ENCODE data around the gene MACROD2.

MACROD2 gene

DNA sequence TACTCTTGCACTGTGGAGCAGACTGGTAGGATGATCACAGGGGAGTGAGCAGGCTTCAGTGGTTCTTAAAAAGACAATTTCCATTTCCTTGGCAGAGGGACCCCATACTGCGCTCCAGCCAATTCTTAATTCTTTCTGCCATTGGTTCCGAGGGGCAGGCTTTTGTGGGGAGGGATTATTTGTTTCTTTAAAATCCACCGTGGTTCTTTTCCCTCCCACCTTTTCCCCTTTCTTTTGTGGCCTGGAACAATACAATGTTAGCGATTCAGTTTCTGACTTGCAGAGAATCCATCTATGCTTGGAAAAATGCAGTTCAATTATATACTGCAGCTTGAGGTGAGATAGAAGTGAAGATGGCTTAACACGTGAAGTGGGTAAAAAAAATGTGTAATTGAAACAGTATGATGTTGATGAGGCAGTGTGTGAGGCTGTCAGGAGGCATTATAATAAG lies 721.1 kb downstream of the MACROD2 start:
- no peak for TF ChIP-seq CTCF (conservative IDR thresholded peaks at IDR 0.05; ENCODE audit: control insufficient read depth, insufficient read depth, low read depth, low read length)
- H3K4me3 ChIP-seq (ENCODE audit: control insufficient read depth, low read depth, low read length): no peak overlapping the region
- no peak for DNase-seq (ENCODE audit: low read depth)

DNA sequence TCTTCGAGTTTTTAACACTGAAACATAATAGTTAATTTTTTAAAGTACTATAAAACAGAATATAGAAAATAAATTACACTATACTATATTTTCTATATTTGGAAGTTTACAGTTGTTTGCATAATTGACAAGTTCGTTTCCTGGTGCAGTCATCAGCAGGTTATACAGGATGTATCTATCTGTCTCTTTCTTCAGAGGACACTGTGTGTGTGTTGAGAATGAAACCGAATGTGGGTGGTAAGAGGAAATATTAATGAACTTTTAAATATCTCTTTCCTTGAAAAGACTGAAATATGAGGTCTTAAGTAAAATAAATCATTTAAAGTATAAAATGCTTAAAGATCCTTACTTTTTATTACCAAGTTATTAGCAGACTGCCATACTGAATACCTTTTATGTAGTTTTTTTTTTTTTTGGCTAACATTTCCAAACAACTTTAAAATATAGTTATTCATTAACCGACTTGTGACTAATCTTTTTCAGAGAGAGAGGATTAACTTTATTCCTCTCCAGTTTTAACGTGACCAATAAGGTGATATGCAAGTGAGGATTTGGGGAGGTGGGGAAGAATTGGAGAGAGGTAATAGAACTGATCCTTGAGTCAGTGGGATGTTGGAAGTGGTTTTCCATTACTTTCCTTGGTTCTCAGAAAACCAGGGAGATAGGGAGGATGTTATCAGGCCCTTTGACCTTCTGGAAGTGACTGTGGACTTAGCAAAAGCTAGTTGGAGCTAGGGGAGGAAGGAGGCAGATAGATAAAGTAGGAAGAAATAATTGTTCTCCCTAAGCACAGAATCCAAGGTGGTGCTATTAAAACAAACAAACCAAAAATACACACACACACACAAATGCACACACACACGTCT lies 722.1 kb downstream of the MACROD2 start:
- TF ChIP-seq CTCF (conservative IDR thresholded peaks at IDR 0.05; ENCODE audit: control insufficient read depth, insufficient read depth, low read depth, low read length): no peak
- DNase-seq (ENCODE audit: low read depth): no peak
- H3K4me3 ChIP-seq (ENCODE audit: control insufficient read depth, low read depth, low read length): no peak overlapping the region

DNA sequence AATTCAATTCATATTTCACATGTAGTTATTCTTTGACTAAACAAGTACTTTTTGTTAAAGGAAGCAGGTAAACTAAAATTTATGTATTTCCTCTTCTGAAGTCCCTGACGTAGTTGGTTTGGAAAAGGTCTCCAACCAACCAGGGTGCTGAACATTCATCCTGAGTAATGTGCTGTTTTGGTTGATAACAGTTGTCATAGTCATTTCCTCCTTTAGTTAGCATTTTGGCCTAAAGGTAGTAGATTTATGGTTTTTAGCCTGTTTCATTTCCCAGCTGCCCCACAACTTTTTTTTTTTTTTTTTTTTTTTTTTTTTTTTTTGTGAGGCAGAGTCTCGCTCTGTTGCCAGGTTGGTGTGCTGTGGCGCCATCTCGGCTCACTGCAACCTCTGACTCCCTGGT lies 724.9 kb downstream of the MACROD2 start:
- no peak overlapping the region for H3K4me3 ChIP-seq (ENCODE audit: control insufficient read depth, low read depth, low read length)
- no peak for DNase-seq (ENCODE audit: low read depth)
- TF ChIP-seq CTCF (conservative IDR thresholded peaks at IDR 0.05; ENCODE audit: control insufficient read depth, insufficient read depth, low read depth, low read length): no peak

GRCh38 chr20:14721926-14722452 lies 726.7 kb downstream of the MACROD2 start:
- no peak overlapping the region for H3K4me3 ChIP-seq (ENCODE audit: control insufficient read depth, low read depth, low read length)
- no peak for TF ChIP-seq CTCF (conservative IDR thresholded peaks at IDR 0.05; ENCODE audit: control insufficient read depth, insufficient read depth, low read depth, low read length)
- no peak for DNase-seq (ENCODE audit: low read depth)

GRCh38 chr20:14723614-14724013 lies 728.3 kb downstream of the MACROD2 start:
- DNase-seq (ENCODE audit: low read depth): no peak
- H3K4me3 ChIP-seq (ENCODE audit: control insufficient read depth, low read depth, low read length): no peak overlapping the region
- no peak for TF ChIP-seq CTCF (conservative IDR thresholded peaks at IDR 0.05; ENCODE audit: control insufficient read depth, insufficient read depth, low read depth, low read length)

GRCh38 chr20:14724036-14724435 lies 728.7 kb downstream of the MACROD2 start:
- TF ChIP-seq CTCF (conservative IDR thresholded peaks at IDR 0.05; ENCODE audit: control insufficient read depth, insufficient read depth, low read depth, low read length): no peak
- H3K4me3 ChIP-seq (ENCODE audit: control insufficient read depth, low read depth, low read length): no peak overlapping the region
- DNase-seq (ENCODE audit: low read depth): no peak
